Sigmoid colon (tissue), 4 donors: ENCODE results near the gene CFAP20.
A peak's percentile ranks its signal among the peaks of the same experiment; 100 is the strongest.

Experiments used
- EP300 ChIP-seq, 4 donors: sonication (generic); formaldehyde crosslinking; IDR thresholded peaks; one replicate each; pipeline ENCODE4 v1.6.1; 2017; ENCODE audit warnings: antibody characterized with exemption in 4 of 4
- POLR2A ChIP-seq, 2 donors: fragments of 450-650 bp; IDR thresholded peaks; one replicate each; pipeline ENCODE4 v1.6.1; 2016; ENCODE audit warnings: antibody characterized with exemption in 2 of 2, mild to moderate bottlenecking in 2 of 2, moderate library complexity in 2 of 2
- POLR2AphosphoS5 ChIP-seq, 4 donors: sonication (generic); formaldehyde crosslinking; IDR thresholded peaks; one replicate each; pipeline ENCODE4 v1.6.1; 2017; ENCODE audit warnings: antibody characterized with exemption in 4 of 4
- TF ChIP-seq, protein P1 (sequence below), 4 experiments: fragments of 450-650 bp in 3 of 4; fragments of 200-600 bp in 1 of 4; IDR thresholded peaks; one replicate each; pipeline ENCODE4 v1.5.1; 2016 to 2019; ENCODE audit warnings: antibody characterized with exemption in 4 of 4, mild to moderate bottlenecking in 3 of 4, moderate library complexity in 2 of 4

DNA sequence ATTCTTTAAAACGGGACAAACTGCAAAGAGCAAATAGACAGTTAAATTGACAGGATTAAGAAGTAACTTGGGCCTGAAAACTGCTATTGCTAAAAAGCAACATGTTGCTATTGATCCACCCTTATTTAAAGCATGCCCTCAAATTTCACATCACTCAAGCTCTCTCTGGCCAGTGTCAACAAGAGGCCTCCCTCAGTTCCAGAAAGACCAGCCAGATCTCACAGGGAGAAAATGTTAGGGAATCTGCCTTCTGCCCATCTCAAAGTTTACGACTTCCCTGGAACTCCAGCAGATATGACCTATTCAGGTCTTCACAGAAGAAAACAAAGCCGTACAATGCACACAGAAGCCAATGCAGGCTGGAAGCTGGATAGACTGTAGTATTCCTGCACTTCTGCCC, 8.9 kb downstream of the CFAP20 start:
- TF ChIP-seq, protein P1, sequence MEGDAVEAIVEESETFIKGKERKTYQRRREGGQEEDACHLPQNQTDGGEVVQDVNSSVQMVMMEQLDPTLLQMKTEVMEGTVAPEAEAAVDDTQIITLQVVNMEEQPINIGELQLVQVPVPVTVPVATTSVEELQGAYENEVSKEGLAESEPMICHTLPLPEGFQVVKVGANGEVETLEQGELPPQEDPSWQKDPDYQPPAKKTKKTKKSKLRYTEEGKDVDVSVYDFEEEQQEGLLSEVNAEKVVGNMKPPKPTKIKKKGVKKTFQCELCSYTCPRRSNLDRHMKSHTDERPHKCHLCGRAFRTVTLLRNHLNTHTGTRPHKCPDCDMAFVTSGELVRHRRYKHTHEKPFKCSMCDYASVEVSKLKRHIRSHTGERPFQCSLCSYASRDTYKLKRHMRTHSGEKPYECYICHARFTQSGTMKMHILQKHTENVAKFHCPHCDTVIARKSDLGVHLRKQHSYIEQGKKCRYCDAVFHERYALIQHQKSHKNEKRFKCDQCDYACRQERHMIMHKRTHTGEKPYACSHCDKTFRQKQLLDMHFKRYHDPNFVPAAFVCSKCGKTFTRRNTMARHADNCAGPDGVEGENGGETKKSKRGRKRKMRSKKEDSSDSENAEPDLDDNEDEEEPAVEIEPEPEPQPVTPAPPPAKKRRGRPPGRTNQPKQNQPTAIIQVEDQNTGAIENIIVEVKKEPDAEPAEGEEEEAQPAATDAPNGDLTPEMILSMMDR (IDR thresholded peaks at IDR 0.05) = no peak
- TF ChIP-seq POLR2AphosphoS5 (IDR thresholded peaks at IDR 0.05) (peak in 1 of 4 donors; percentile 33), EP300 (IDR thresholded peaks at IDR 0.05) (no peak), POLR2A (IDR thresholded peaks at IDR 0.05) (no peak)
